Measurements from ENCODE around the gene PROX1.
"Not testable (repeated sequence)": the region's sequence is repeated elsewhere in the genome, so short reads cannot be mapped to it uniquely, and the experiment has no call there.

Gene PROX1

GRCh38 chr1:214072426-214073157 lies 84.8 kb downstream of the PROX1 start:
- DNase-seq (ENCODE audit: low read depth, low spot score), result no peak

- DNase-seq (ENCODE audit: low read depth, low spot score), result no peak
Observed at GRCh38 chr1:214074477-214074876, 86.7 kb downstream of the PROX1 start.

GRCh38 chr1:214075305-214075998 lies 87.7 kb downstream of the PROX1 start:
- no peak for DNase-seq (ENCODE audit: low read depth, low spot score)

GRCh38 chr1:214075999-214076707 lies 88.4 kb downstream of the PROX1 start:
- DNase-seq (ENCODE audit: low read depth, low spot score), result no peak

GRCh38 chr1:214076708-214077065 lies 88.9 kb downstream of the PROX1 start:
- DNase-seq (ENCODE audit: low read depth, low spot score), result no peak

GRCh38 chr1:214078950-214079349 lies 91.2 kb downstream of the PROX1 start:
- DNase-seq (ENCODE audit: low read depth, low spot score), result no peak

GRCh38 chr1:214085325-214085724 lies 97.6 kb downstream of the PROX1 start:
- no peak for DNase-seq (ENCODE audit: low read depth, low spot score)

- no peak for DNase-seq (ENCODE audit: low read depth, low spot score)
Observed at GRCh38 chr1:214086945-214087344, 99.2 kb downstream of the PROX1 start.

- not testable (repeated sequence) for DNase-seq (ENCODE audit: low read depth, low spot score)
Observed at GRCh38 chr1:214089003-214089402, 101.2 kb downstream of the PROX1 start.

Data from ELF-1 (cell line).